K562 (cell line): ENCODE results near the gene BTBD10. TPM values are rescaled to one million over a fixed set of nuclear protein-coding genes. Genes with fewer than 3 reads are reported as not detected.

ENCODE experiments used
- ZNF318 ChIP-seq, 2 experiments: fragments of 450-650 bp; IDR thresholded peaks; 2 replicates each; pipeline ENCODE4 v1.6.1; 2016; ENCODE audit warnings: mild to moderate bottlenecking in 2 of 2, borderline replicate concordance in 1 of 2, low read depth in 1 of 2, moderate library complexity in 1 of 2
- polyA plus RNA-seq, 8 experiments: library from polyadenylated mRNA; depleted of rRNA in 4 of 8; stranded (reverse) in 5 of 8; unstranded in 3 of 8; fragments of >200 nt; fragmentation: Nextera tagmentation in 2 of 8; fragmentation: Illumina TruSeq in 1 of 8; extraction: Ambion mirVana in 2 of 8; extraction: Trizol in 1 of 8; gene quantifications; 2 replicates each; pipeline versions ENCODE4 v1.2.1 to v1.2.3, GENCODE V29; 2011 to 2014; ENCODE audit warnings: inconsistent platforms in 1 of 8, missing spikeins in 1 of 8
- total RNA-seq, 7 experiments: library from RNA; depleted of rRNA in 6 of 7; stranded (reverse); fragments of >200 nt in 6 of 7; fragmentation: Illumina TruSeq in 2 of 7; extraction: Trizol in 2 of 7; gene quantifications; 2 replicates each; pipeline versions ENCODE4 v1.2.1 to v1.2.3, GENCODE V29; 2011 to 2021; ENCODE audit warnings: low replicate concordance in 1 of 7

BTBD10 gene
- total and polyA plus RNA-seq, 9 of the 15 experiments (the other 6 are each of a cell fraction or from before 2014, with no cell fraction given) = 11.6 to 22.8 (median 16.3) TPM

GRCh38 chr11:13366266-13367026 lies 96.6 kb downstream of the BTBD10 start (continued):
- no peak for TF ChIP-seq ZNF318 (IDR thresholded peaks at IDR 0.05; ENCODE audit: borderline replicate concordance in 1 of 2, low read depth in 1 of 2)
